Cardiac muscle cell (in vitro differentiated cells and primary cell): ENCODE results near the gene STXBP5. TPM values are rescaled to one million over a fixed set of nuclear protein-coding genes. Genes with fewer than 3 reads are reported as not detected.

Experiments used
- DNase-seq, 2 donors: peaks; one replicate each; pipeline versions ENCODE4 v3.0.0 to v3.0.0-alpha.2; 2010 to 2017; ENCODE audit warnings: low read depth in 1 of 2, low spot score in 1 of 2
- H3K27ac ChIP-seq: fragments of 200-600 bp; sonication (generic); 2 replicates; pipeline ENCODE4 v1.5.1; 2016
- H3K27me3 ChIP-seq: fragments of 200-600 bp; sonication (generic); 2 replicates; pipeline ENCODE4 v1.6.0; 2016; ENCODE audit warnings: control low read depth
- H3K36me3 ChIP-seq: fragments of 200-600 bp; sonication (generic); 2 replicates; pipeline ENCODE4 v1.5.1; 2016; ENCODE audit warnings: control low read depth
- H3K4me1 ChIP-seq: fragments of 200-600 bp; sonication (generic); 2 replicates; pipeline ENCODE4 v1.8.1; 2017; ENCODE audit warnings: low read depth, mild to moderate bottlenecking, mixed run types
- H3K4me3 ChIP-seq: fragments of 200-600 bp; sonication (generic); 2 replicates; pipeline ENCODE4 v1.5.1; 2016; ENCODE audit warnings: mild to moderate bottlenecking
- H3K9me3 ChIP-seq: fragments of 200-600 bp; sonication (generic); 2 replicates; pipeline ENCODE4 v1.5.1; 2017; ENCODE audit warnings: low read depth, mild to moderate bottlenecking, control low read depth
- polyA plus RNA-seq: library from polyadenylated mRNA; unstranded; fragments of >200 nt; fragmentation: Nextera tagmentation; extraction: Ambion mirVana; gene quantifications from 2 replicates; pipeline ENCODE4 v1.2.1, GENCODE V29; 2016
- total RNA-seq: library from RNA; depleted of rRNA; stranded (reverse); fragments of >200 nt; gene quantifications from 2 replicates; pipeline ENCODE4 v1.2.3, GENCODE V29; 2016
- TF ChIP-seq, protein P1 (sequence below): IDR thresholded peaks from 2 replicates; pipeline ENCODE4 v1.5.1; 2012; ENCODE audit warnings: low read depth, mild to moderate bottlenecking, low read length

The STXBP5 gene
- total and polyA plus RNA-seq, 2 experiments from 2014 or later: 2.9 to 5.3 TPM

DNA sequence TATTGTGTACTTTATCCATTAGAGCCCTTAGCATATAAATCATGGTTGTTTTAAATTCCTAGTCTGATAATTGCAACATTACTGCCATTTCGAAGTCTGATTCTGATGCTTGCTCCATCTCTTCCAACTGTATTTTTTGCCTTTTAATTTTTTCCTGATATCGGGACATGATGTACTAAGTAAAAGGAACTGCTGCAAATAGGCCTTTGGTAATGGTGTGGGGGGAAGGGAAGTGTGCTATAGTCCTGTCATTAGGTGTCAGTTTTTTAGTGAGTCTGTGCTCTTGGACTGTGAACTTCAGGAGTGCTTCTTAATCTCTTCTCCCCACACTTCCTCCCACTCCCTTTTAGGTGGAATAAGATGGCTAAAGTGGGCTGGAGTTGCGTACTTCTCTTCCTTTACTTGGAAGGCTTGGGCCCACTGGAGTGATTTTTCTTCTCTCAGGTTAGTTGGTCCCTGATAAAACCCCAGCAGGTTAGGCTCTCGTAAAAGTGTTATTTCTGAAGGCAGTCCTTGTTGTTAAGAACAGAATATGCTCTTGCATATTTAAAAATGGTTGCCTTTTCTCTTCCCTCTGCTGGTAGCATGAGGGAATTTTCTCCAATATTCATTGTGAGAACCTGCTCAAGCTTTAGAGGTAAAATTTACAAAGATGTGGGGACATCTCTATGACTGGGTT is 18.1 kb downstream of the STXBP5 start:
- H3K4me3 ChIP-seq: no peak overlapping the region
- no peaks in the 10 kb centered on the region for H3K27me3 ChIP-seq
- H3K4me1 ChIP-seq: peaks cover 15% of the 10 kb centered on the region
- peak overlapping the region; percentile 5 for H3K27ac ChIP-seq
- TF ChIP-seq, protein P1, sequence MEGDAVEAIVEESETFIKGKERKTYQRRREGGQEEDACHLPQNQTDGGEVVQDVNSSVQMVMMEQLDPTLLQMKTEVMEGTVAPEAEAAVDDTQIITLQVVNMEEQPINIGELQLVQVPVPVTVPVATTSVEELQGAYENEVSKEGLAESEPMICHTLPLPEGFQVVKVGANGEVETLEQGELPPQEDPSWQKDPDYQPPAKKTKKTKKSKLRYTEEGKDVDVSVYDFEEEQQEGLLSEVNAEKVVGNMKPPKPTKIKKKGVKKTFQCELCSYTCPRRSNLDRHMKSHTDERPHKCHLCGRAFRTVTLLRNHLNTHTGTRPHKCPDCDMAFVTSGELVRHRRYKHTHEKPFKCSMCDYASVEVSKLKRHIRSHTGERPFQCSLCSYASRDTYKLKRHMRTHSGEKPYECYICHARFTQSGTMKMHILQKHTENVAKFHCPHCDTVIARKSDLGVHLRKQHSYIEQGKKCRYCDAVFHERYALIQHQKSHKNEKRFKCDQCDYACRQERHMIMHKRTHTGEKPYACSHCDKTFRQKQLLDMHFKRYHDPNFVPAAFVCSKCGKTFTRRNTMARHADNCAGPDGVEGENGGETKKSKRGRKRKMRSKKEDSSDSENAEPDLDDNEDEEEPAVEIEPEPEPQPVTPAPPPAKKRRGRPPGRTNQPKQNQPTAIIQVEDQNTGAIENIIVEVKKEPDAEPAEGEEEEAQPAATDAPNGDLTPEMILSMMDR: peak; percentile 47
- peak; percentile 14 to 44 for DNase-seq
- no peaks in the 10 kb centered on the region for H3K36me3 ChIP-seq
- no peaks in the 10 kb centered on the region for H3K9me3 ChIP-seq

DNA sequence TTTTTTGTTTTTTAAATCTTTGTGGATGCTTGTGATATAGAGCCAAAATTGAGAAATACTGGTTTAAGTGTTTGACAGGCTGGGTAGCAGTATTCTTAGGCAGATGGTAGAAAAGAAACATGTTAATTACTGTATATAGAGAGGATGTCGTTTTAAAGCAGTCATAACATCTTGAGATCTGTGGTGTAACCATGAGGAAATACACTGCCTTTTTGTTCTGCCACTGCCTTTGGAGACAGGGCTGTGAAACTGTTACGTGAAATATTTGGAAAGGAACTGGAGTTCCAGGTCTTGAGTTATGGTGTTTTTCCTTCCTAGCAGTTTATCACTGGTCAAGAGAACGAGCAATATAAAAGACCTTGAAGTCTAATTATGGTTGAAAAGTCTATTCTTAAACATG is 19.5 kb downstream of the STXBP5 start:
- Histone ChIP-seq H3K27me3 (no peaks in the 10 kb centered on the region), H3K9me3 (no peaks in the 10 kb centered on the region), H3K27ac (no peak overlapping the region), H3K4me3 (no peak overlapping the region), H3K36me3 (no peaks in the 10 kb centered on the region), H3K4me1 (peaks cover 15% of the 10 kb centered on the region)
- TF ChIP-seq, protein P1: no peak
- DNase-seq: no peak

DNA sequence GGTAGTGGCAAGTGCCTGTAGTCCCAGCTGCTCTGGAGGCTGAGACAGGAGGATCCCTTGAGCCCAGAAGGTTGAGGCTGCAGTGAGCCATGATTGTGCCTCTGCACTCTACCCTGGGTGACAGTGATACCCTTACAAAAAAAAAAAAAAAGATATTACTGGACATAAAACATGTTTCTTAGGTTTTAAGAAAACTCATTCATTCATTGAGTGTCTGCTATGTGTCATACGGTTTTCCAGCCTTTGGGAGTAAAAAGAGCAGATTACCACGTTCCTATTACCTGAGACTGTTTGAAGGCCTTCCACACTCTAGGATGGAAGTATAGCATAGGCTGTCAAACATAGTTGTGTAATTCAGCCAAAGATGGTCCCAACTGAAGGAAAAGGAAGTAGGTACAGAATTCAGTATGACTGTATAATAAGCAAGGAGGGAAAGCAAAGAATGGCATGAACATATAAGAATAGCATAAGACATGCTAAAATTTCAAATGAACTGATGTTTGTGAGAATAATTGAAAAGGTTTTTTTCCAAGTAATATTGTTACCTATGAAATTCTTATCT is 22.0 kb downstream of the STXBP5 start:
- Histone ChIP-seq H3K4me1 (peaks cover 10% of the 10 kb centered on the region), H3K36me3 (no peaks in the 10 kb centered on the region), H3K27ac (no peak overlapping the region), H3K4me3 (no peak overlapping the region), H3K9me3 (no peaks in the 10 kb centered on the region), H3K27me3 (no peaks in the 10 kb centered on the region)
- DNase-seq: no peak
- TF ChIP-seq, protein P1: no peak

DNA sequence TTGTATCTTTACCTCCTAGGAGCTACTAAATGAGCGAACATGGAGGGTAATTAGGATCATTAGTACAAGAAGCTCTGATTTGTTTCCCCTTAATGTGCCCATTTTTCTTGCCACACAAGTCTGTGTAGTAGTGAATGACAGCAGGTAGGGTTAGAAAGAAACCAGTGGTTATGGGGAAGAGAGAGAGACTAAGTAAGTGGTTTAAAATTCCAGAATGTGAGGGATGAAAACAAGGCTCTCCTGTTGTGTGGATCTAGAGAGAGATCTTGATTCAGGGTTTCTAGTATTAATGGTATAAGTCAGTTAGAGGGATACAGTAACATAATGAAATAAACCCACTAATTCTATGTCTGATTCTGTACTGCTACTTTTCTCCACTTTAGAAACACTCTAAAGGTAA is 22.7 kb downstream of the STXBP5 start:
- Histone ChIP-seq H3K36me3 (no peaks in the 10 kb centered on the region), H3K27me3 (no peaks in the 10 kb centered on the region), H3K4me3 (no peak overlapping the region), H3K9me3 (no peaks in the 10 kb centered on the region), H3K4me1 (peaks cover 7% of the 10 kb centered on the region), H3K27ac (no peak overlapping the region)
- no peak for DNase-seq
- TF ChIP-seq, protein P1: no peak

DNA sequence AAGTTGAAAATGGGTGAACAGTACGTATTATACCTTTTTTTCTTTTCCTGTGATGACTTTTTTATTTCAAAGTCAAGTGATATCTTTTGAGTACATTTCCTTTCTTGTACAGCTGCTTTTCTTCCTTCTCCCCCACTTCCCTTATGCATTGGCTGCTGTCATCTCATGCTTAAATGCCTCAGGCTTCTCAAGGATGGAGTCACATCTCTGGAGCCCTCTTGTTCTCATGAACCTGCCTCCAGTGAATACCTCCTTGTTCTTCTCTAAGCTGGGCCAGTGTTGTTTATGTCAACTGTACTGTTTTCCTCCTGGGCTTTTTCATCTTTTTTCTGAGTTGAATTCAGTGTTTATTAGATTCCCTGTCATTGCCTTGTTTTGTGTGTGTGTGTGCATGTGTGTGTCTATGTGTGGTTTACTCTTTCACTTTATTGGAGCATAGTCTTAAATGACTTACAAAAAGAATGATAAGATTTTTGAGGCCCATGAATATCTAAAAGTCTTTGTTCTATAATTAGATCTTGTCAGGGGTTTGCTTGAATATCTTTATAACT is 23.6 kb downstream of the STXBP5 start:
- no peaks in the 10 kb centered on the region for H3K36me3 ChIP-seq
- no peak overlapping the region for H3K4me3 ChIP-seq
- TF ChIP-seq, protein P1: no peak

More for the DNA sequence above, 23.6 kb downstream of the STXBP5 start:
- no peaks in the 10 kb centered on the region for H3K27me3 ChIP-seq
- no peaks in the 10 kb centered on the region for H3K4me1 ChIP-seq
- H3K27ac ChIP-seq: no peak overlapping the region
- no peaks in the 10 kb centered on the region for H3K9me3 ChIP-seq
- DNase-seq: no peak
